ENCODE results near the gene PRDM1.

- no peak for TF ChIP-seq CTCF (IDR thresholded peaks at IDR 0.05)
- TF ChIP-seq EZH2 (IDR thresholded peaks at IDR 0.05; ENCODE audit: borderline replicate concordance, insufficient read depth, low read depth, low read length, poor library complexity, severe bottlenecking) = no peak
These were observed 70.7 kb downstream of the PRDM1 start for GRCh38 chr6:106156863-106157262.
